CD4-positive, alpha-beta T cell treated with Interferon gamma for 1 hour (primary cell): ENCODE measurements around the gene IL18.
A peak's percentile ranks its signal among the peaks of the same experiment; 100 is the strongest.
"Not testable (repeated sequence)": the region's sequence is repeated elsewhere in the genome, so short reads cannot be mapped to it uniquely, and the experiment has no call there.

ENCODE experiments used
- DNase-seq: peaks from one replicate; pipeline ENCODE4 v3.0.0-alpha.2; 2020

Gene IL18

GRCh38 chr11:112163875-112164685, at the start of gene IL18:
TSS of gene IL18 (minus strand) at chr11:112164094. CDS start at chr11:112155053, 9,041 bp downstream.
- peak; percentile 21 for DNase-seq

GRCh38 chr11:112212710-112213109, 48.8 kb upstream of the IL18 start:
- DNase-seq = no peak

- DNase-seq = no peak
These were observed 48.4 kb upstream of the IL18 start for GRCh38 chr11:112212290-112212689.

GRCh38 chr11:112211536-112211935, 47.6 kb upstream of the IL18 start:
- no peak for DNase-seq

GRCh38 chr11:112210890-112211289, 47.0 kb upstream of the IL18 start:
- DNase-seq = no peak

GRCh38 chr11:112206071-112206470, 42.2 kb upstream of the IL18 start:
- no peak for DNase-seq

GRCh38 chr11:112200252-112200651, 36.4 kb upstream of the IL18 start:
- DNase-seq = no peak

- DNase-seq = not testable (repeated sequence)
These were observed 35.2 kb upstream of the IL18 start for GRCh38 chr11:112199101-112199500.

GRCh38 chr11:112196519-112197087, 32.7 kb upstream of the IL18 start:
- no peak for DNase-seq

GRCh38 chr11:112195951-112196351, 32.1 kb upstream of the IL18 start:
- DNase-seq = no peak

GRCh38 chr11:112195113-112195512, 31.2 kb upstream of the IL18 start:
- not testable (repeated sequence) for DNase-seq

- DNase-seq = no peak
These were observed 22.4 kb upstream of the IL18 start for GRCh38 chr11:112186304-112186703.

GRCh38 chr11:112185883-112186282, 22.0 kb upstream of the IL18 start:
- no peak for DNase-seq

GRCh38 chr11:112182867-112183266, 19.0 kb upstream of the IL18 start:
- no peak for DNase-seq

- peak; percentile 24 for DNase-seq
These were observed 15.7 kb upstream of the IL18 start for GRCh38 chr11:112179601-112180000.

- DNase-seq = no peak
These were observed 15.0 kb upstream of the IL18 start for GRCh38 chr11:112178936-112179335.

GRCh38 chr11:112178428-112178827, 14.5 kb upstream of the IL18 start:
- DNase-seq = no peak

- DNase-seq = no peak
These were observed 13.7 kb upstream of the IL18 start for GRCh38 chr11:112177589-112177988.

- no peak for DNase-seq
These were observed 12.2 kb upstream of the IL18 start for GRCh38 chr11:112176077-112176476.

GRCh38 chr11:112175599-112175952, 11.7 kb upstream of the IL18 start:
- DNase-seq = no peak

GRCh38 chr11:112174789-112175598, 11.1 kb upstream of the IL18 start, which contains the start of gene BCO2:
TSS of gene BCO2 (plus strand) at chr11:112175512. CDS start at chr11:112175602, 90 bp downstream.
- peak; percentile 77 for DNase-seq

- DNase-seq = no peak
These were observed 9.3 kb upstream of the IL18 start for GRCh38 chr11:112173152-112173551.

- DNase-seq = no peak
These were observed 8.6 kb upstream of the IL18 start for GRCh38 chr11:112172362-112172994.
